Osteoblast (primary cell): ENCODE results near the gene TMEM201. TPM values are rescaled to one million over a fixed set of nuclear protein-coding genes. Genes with fewer than 3 reads are reported as not detected.

Experiments used
- DNase-seq: peaks from one replicate; pipeline ENCODE4 v3.0.0; 2011; ENCODE audit warnings: low spot score, mixed read lengths; ENCODE audit not compliant: insufficient read length; ENCODE audit errors: missing footprints
- H2AFZ ChIP-seq: 2 replicates; pipeline ENCODE4 v1.6.0; 2011; ENCODE audit warnings: mild to moderate bottlenecking, low read length
- H3K27ac ChIP-seq: 2 replicates; pipeline ENCODE4 v1.5.1; 2011; ENCODE audit warnings: mild to moderate bottlenecking, low read depth, low read length, moderate library complexity
- H3K27me3 ChIP-seq: 2 replicates; pipeline ENCODE4 v1.6.0; 2012; ENCODE audit warnings: mild to moderate bottlenecking, control low read depth, inconsistent platforms, low read length, moderate library complexity; ENCODE audit not compliant: insufficient read depth
- H3K36me3 ChIP-seq: 2 replicates; pipeline ENCODE4 v1.5.1; 2011; ENCODE audit warnings: mild to moderate bottlenecking, low read length, control low read depth, moderate library complexity; ENCODE audit not compliant: insufficient read depth
- H3K4me1 ChIP-seq: 2 replicates; pipeline ENCODE4 v1.5.1; 2011; ENCODE audit warnings: mild to moderate bottlenecking, low read length, control low read depth, moderate library complexity; ENCODE audit not compliant: insufficient read depth
- H3K4me2 ChIP-seq: 2 replicates; pipeline ENCODE4 v1.6.0; 2011; ENCODE audit warnings: mild to moderate bottlenecking, low read length; ENCODE audit not compliant: insufficient read depth
- H3K4me3 ChIP-seq: fragments of 200-600 bp; sonication (generic); 3 replicates; pipeline ENCODE4 v1.5.1; 2012; ENCODE audit warnings: mild to moderate bottlenecking, low read length, inconsistent platforms; ENCODE audit not compliant: insufficient read depth
- H3K79me2 ChIP-seq: 2 replicates; pipeline ENCODE4 v1.6.0; 2012; ENCODE audit warnings: mild to moderate bottlenecking, low read length, control low read depth, inconsistent platforms; ENCODE audit not compliant: insufficient read depth
- H3K9me3 ChIP-seq: 2 replicates; pipeline ENCODE4 v1.5.1; 2011; ENCODE audit warnings: low read depth, low read length, control low read depth
- H4K20me1 ChIP-seq: 2 replicates; pipeline ENCODE4 v1.6.0; 2012; ENCODE audit warnings: mild to moderate bottlenecking, low read length, control low read depth; ENCODE audit not compliant: insufficient read depth
- CTCF ChIP-seq: IDR thresholded peaks from 2 replicates; pipeline ENCODE4 v1.5.1; 2011; ENCODE audit warnings: mild to moderate bottlenecking, low read depth, low read length, moderate library complexity; ENCODE audit errors: extremely low read depth
- total RNA-seq: library from RNA; depleted of rRNA; stranded (reverse); fragments of >200 nt; gene quantifications from 2 replicates; pipeline ENCODE4 v1.2.3, GENCODE V29; 2012

The TMEM201 gene
- total RNA-seq, 1 donor: 6.2 TPM

GRCh38 chr1:9630331-9631111 is 41.8 kb downstream of the TMEM201 start:
- Histone ChIP-seq H3K4me3 (no peak overlapping the region), H3K4me2 (no peak overlapping the region), H2AFZ (no peak overlapping the region), H4K20me1 (no peaks in the 10 kb centered on the region), H3K27me3 (no peaks in the 10 kb centered on the region), H3K36me3 (no peaks in the 10 kb centered on the region), H3K27ac (no peak overlapping the region), H3K4me1 (no peaks in the 10 kb centered on the region), H3K79me2 (no peaks in the 10 kb centered on the region), H3K9me3 (no peaks in the 10 kb centered on the region)
- DNase-seq: peak; percentile 64
- TF ChIP-seq CTCF: no peak

DNA sequence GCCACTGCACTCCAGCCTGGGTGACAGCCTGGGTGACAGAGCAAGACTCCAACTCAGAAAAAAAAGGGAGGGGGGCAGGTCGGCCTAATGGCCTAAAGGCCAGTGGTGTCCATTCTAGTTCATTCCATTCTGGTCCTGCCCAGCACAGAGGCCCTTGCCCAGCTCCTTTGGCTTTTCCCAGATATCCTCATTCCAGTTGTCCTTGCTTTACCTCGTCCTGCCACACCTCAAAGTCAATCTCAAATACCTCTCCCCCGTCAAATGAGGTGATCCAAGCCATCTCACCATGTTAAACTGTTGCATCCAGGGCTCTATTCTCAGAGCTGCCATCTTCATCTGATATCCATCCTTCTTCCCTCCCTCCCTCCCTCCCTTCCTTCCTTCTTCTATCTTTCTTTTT is 42.9 kb downstream of the TMEM201 start:
- no peaks in the 10 kb centered on the region for H3K4me1 ChIP-seq
- no peaks in the 10 kb centered on the region for H4K20me1 ChIP-seq
- H3K4me2 ChIP-seq: no peak overlapping the region
- no peak overlapping the region for H2AFZ ChIP-seq
- no peak for TF ChIP-seq CTCF
- no peaks in the 10 kb centered on the region for H3K79me2 ChIP-seq
- H3K9me3 ChIP-seq: no peaks in the 10 kb centered on the region
- H3K27me3 ChIP-seq: no peaks in the 10 kb centered on the region
- DNase-seq: no peak
- H3K36me3 ChIP-seq: no peaks in the 10 kb centered on the region
- H3K4me3 ChIP-seq: no peak overlapping the region
- H3K27ac ChIP-seq: no peak overlapping the region

- Histone ChIP-seq H3K36me3 (no peaks in the 10 kb centered on the region), H3K4me2 (no peak overlapping the region), H3K4me3 (no peak overlapping the region), H3K27me3 (no peaks in the 10 kb centered on the region), H3K9me3 (no peaks in the 10 kb centered on the region), H2AFZ (no peak overlapping the region), H3K79me2 (no peaks in the 10 kb centered on the region), H3K27ac (no peak overlapping the region), H4K20me1 (no peaks in the 10 kb centered on the region), H3K4me1 (no peaks in the 10 kb centered on the region)
- TF ChIP-seq CTCF: no peak
- peak; percentile 54 for DNase-seq
These were observed 44.8 kb downstream of the TMEM201 start for GRCh38 chr1:9633493-9633892.

GRCh38 chr1:9634582-9634981 is 45.9 kb downstream of the TMEM201 start:
- Histone ChIP-seq H2AFZ (no peak overlapping the region), H3K36me3 (no peaks in the 10 kb centered on the region), H3K27me3 (no peaks in the 10 kb centered on the region), H3K79me2 (no peaks in the 10 kb centered on the region), H3K4me1 (no peaks in the 10 kb centered on the region), H3K9me3 (no peaks in the 10 kb centered on the region), H3K4me2 (no peak overlapping the region), H3K4me3 (no peak overlapping the region), H4K20me1 (no peaks in the 10 kb centered on the region), H3K27ac (no peak overlapping the region)
- TF ChIP-seq CTCF: no peak
- no peak for DNase-seq
